Stimulated activated CD8-positive, alpha-beta memory T cell treated with anti-CD3 and anti-CD28 coated beads, Interleukin-12 subunit alpha, Interleukin-12 subunit beta, amount 100 ng/mL, for 1 hour (primary cell): ENCODE data around the gene LAD1.

Source experiments
- DNase-seq: peaks from one replicate; pipeline ENCODE4 v3.0.0-alpha.2; 2020; ENCODE audit warnings: low read depth

Gene LAD1

GRCh38 chr1:201399018-201399351, at the start of gene LAD1:
TSS of gene LAD1 (minus strand) at chr1:201399324. CDS start at chr1:201399306, 18 bp downstream.
- DNase-seq, result no peak

- DNase-seq, result peak; percentile 36
Measured at GRCh38 chr1:201447903-201448871, 49.1 kb upstream of the LAD1 start.

GRCh38 chr1:201445310-201445709, 46.2 kb upstream of the LAD1 start:
- no peak for DNase-seq

GRCh38 chr1:201444792-201445191, 45.7 kb upstream of the LAD1 start:
- DNase-seq, result no peak

GRCh38 chr1:201443747-201444146, 44.6 kb upstream of the LAD1 start:
- no peak for DNase-seq

GRCh38 chr1:201436969-201437368, 37.8 kb upstream of the LAD1 start:
- DNase-seq, result no peak

GRCh38 chr1:201436393-201436792, 37.3 kb upstream of the LAD1 start:
- no peak for DNase-seq

- no peak for DNase-seq
Measured at GRCh38 chr1:201434266-201434665, 35.1 kb upstream of the LAD1 start.

GRCh38 chr1:201433609-201434008, 34.5 kb upstream of the LAD1 start:
- DNase-seq, result no peak

- no peak for DNase-seq
Measured at GRCh38 chr1:201430776-201431175, 31.7 kb upstream of the LAD1 start.

- DNase-seq, result no peak
Measured at GRCh38 chr1:201429736-201430501, 30.8 kb upstream of the LAD1 start.

- no peak for DNase-seq
Measured at GRCh38 chr1:201427963-201428362, 28.8 kb upstream of the LAD1 start.

GRCh38 chr1:201426479-201427310, 27.6 kb upstream of the LAD1 start:
- DNase-seq, result no peak

- no peak for DNase-seq
Measured at GRCh38 chr1:201424146-201424545, 25.0 kb upstream of the LAD1 start.

- DNase-seq, result no peak
Measured at GRCh38 chr1:201423655-201424054, 24.5 kb upstream of the LAD1 start.

GRCh38 chr1:201422436-201423030, 23.4 kb upstream of the LAD1 start:
- DNase-seq, result no peak

- no peak for DNase-seq
Measured at GRCh38 chr1:201422026-201422425, 22.9 kb upstream of the LAD1 start.

GRCh38 chr1:201421041-201421440, 21.9 kb upstream of the LAD1 start:
- no peak for DNase-seq

- DNase-seq, result no peak
Measured at GRCh38 chr1:201420608-201421002, 21.5 kb upstream of the LAD1 start.

GRCh38 chr1:201419746-201420607, 20.9 kb upstream of the LAD1 start:
- no peak for DNase-seq

GRCh38 chr1:201419256-201419655, 20.1 kb upstream of the LAD1 start:
- no peak for DNase-seq
